Measurements from ENCODE around the gene RPS27A.

GRCh38 chr2:55196526-55196925 lies 36.0 kb upstream of the RPS27A start:
- no peak for TF ChIP-seq POLR2AphosphoS5 (IDR thresholded peaks at IDR 0.05; ENCODE audit: insufficient read depth in 1 of 2, low read depth in 1 of 2)
- no peak for TF ChIP-seq POLR2A (IDR thresholded peaks at IDR 0.05)
- TF ChIP-seq CTCF (IDR thresholded peaks at IDR 0.05): no peak
